GM08714 (cell line): ENCODE data around the gene HAAO.

Experiments
- H3K4me3 ChIP-seq: fragments of 200-500 bp; sonication (Bioruptor generic); 2 replicates; pipeline ENCODE4 v1.5.1; 2014; ENCODE audit warnings: mild to moderate bottlenecking, low read length, inconsistent platforms
- ZNF274 ChIP-seq: IDR thresholded peaks from 2 replicates; pipeline ENCODE4 v1.6.1; 2012; ENCODE audit warnings: mild to moderate bottlenecking, low read depth, low read length

HAAO gene

GRCh38 chr2:42771546-42772153 lies 20.7 kb downstream of the HAAO start:
- no peak for TF ChIP-seq ZNF274
- no peak overlapping the region for H3K4me3 ChIP-seq

- TF ChIP-seq ZNF274 = no peak
- H3K4me3 ChIP-seq = no peak overlapping the region
Observed at GRCh38 chr2:42770288-42771131, 21.9 kb downstream of the HAAO start.

- no peak overlapping the region for H3K4me3 ChIP-seq
- TF ChIP-seq ZNF274 = no peak
Observed at GRCh38 chr2:42769583-42770287, 22.6 kb downstream of the HAAO start.

GRCh38 chr2:42768706-42769256 lies 23.6 kb downstream of the HAAO start:
- no peak for TF ChIP-seq ZNF274
- no peak overlapping the region for H3K4me3 ChIP-seq

- no peak for TF ChIP-seq ZNF274
Observed at GRCh38 chr2:42767899-42768705, 24.3 kb downstream of the HAAO start.

GRCh38 chr2:42767080-42767898 lies 25.1 kb downstream of the HAAO start:
- no peak for TF ChIP-seq ZNF274
- no peak overlapping the region for H3K4me3 ChIP-seq

More at GRCh38 chr2:42767899-42768705, 24.3 kb downstream of the HAAO start:
- H3K4me3 ChIP-seq = no peak overlapping the region

- TF ChIP-seq ZNF274 = no peak
- H3K4me3 ChIP-seq = no peak overlapping the region
Observed at GRCh38 chr2:42765686-42766085, 26.7 kb downstream of the HAAO start.

- no peak for TF ChIP-seq ZNF274
- H3K4me3 ChIP-seq = no peak overlapping the region
Observed at GRCh38 chr2:42764901-42765300, 27.5 kb downstream of the HAAO start.

- no peak within 1 kb of the TSS for H3K4me3 ChIP-seq
- no peak for TF ChIP-seq ZNF274
Observed at GRCh38 chr2:42764096-42764495, 28.3 kb downstream of the HAAO start, which contains the start of gene OXER1. Gene OXER1 (minus strand): TSS chr2:42764135. CDS start chr2:42764062, 73 bp downstream.

- no peak overlapping the region for H3K4me3 ChIP-seq
- TF ChIP-seq ZNF274 = no peak
Observed at GRCh38 chr2:42762823-42763804, 29.3 kb downstream of the HAAO start.

GRCh38 chr2:42762155-42762554 lies 30.2 kb downstream of the HAAO start:
- no peak overlapping the region for H3K4me3 ChIP-seq
- TF ChIP-seq ZNF274 = no peak

- H3K4me3 ChIP-seq = no peak overlapping the region
- TF ChIP-seq ZNF274 = no peak
Observed at GRCh38 chr2:42761554-42761953, 30.8 kb downstream of the HAAO start.
